ENCODE results near the gene IL17RA.

- TF ChIP-seq POLR2A (IDR thresholded peaks at IDR 0.05) (no peak), CTCF (IDR thresholded peaks at IDR 0.05) (peak in 1 of 5 experiments; percentile 6), EP300 (IDR thresholded peaks at IDR 0.05) (no peak)
Observed at GRCh38 chr22:17095538-17095937, 10.7 kb downstream of the IL17RA start.

Data from tibial nerve (tissue), 4 donors.